Right forelimb (tissue), 1 donor: ENCODE data around the gene SOX5.
"Not testable (repeated sequence)": the region's sequence is repeated elsewhere in the genome, so short reads cannot be mapped to it uniquely, and the experiment has no call there.

Source experiments
- DNase-seq: peaks from one replicate; pipeline ENCODE4 v3.0.0-alpha.2; 2018

The SOX5 gene

GRCh38 chr12:23906329-23906728, 43.1 kb downstream of the SOX5 start:
- DNase-seq = no peak

- no peak for DNase-seq
Measured at GRCh38 chr12:23899434-23899833, 50.0 kb downstream of the SOX5 start.

GRCh38 chr12:23898121-23898520, 51.3 kb downstream of the SOX5 start:
- DNase-seq = no peak

DNA sequence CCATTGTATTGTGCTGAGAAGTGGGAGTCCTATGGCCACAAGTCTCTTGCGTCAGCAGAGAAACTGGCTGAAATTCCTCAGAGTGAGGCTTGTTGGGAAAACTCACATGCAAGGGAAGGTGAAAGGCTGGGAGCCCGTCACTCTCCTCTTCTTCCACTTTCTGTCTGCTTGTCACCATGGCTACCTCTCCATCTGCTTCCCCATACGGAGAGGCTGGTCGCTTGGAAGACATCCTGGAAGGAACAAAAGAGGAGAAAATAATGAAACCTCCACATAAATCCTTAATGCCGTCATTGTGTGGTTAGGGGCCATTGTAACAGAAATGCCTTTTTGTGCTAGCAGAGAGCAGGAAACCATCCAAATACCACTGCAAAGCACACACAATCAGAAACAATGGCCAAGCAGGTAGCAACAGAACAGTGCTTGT, 53.7 kb downstream of the SOX5 start:
- DNase-seq = no peak

DNA sequence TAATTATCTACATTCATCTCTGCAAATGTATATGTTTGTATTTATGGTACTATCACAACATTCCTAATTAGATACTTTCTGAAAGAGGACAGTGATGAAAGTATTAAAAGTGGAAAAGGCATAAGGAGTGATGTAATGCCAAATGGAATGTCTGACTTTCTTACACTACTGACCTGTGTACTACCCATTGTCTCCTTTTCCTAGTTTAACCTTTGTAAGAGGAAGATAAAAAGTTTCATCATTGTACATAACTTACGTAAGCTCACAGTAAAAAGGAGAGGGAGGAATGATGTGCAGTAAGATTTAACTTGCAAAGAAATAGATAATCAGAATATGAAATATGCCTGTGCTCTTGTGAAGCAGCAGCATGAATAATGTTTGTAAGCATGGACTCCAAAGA, 55.9 kb downstream of the SOX5 start:
- DNase-seq = no peak

DNA sequence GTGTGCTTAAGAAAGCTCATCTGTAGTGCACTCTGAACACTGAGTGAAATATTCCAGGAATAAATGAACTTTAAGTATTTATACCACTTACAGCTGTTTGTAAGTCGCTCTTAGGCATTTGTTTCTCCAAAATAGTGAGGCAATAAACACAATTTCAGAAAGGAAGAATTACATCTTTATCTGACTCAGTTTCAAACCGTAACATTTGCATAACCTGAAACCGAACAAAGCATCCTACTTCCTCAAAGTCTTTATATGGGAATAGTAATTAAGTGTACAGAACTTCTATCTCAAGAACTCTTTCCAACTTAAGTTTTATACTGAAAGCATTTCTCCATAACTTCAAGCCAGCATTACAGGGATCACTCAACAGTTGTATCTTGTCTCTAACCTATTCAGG, 58.4 kb downstream of the SOX5 start:
- DNase-seq = no peak

DNA sequence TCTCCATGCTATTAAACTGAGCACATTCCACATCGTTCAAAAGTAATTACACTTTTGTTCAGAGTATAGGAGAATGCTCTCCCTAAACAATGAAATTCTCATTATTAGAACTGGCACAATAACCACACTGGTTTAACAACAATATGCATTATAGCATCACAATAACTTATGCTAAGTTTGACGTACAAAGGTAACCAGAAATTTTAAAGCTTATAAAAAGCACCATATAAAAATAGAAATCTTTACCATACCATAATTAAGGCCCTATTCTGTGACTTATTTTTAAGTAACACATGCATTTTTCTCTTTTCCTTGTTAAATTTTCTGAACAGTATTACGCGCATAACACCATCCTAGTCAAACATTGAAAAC, 60.4 kb downstream of the SOX5 start:
- DNase-seq = no peak

DNA sequence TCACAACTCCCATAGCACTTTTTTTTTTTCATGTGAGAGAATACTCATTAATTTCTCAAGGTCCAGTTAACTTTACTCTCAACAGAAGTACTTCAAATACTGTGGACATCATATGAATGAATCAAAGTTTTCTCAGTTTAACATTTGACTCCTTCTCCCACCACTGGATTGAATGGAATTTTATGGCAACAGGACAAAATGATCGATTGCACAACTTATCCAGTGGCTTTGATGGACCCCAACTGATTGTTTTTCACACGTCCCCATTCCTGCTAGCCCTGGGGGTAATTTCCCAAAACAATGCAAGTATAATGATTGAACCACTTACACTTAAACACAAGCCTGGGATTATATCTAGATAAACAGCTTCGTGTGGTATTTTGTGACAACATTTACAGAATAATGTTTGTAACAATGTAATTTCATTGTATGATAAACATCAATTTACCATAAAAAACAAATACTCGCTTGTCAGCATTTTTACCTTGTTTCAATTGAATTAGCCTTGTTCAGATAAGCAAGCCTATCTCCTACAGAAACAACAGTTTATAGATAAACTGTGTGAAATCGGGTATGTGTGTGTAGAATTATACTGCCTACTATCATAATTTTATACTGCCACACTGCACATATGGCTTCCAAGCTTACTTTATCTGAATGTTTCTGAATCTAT, 60.9 kb downstream of the SOX5 start:
- DNase-seq = no peak

GRCh38 chr12:23887055-23887835, 62.2 kb downstream of the SOX5 start:
- DNase-seq = no peak

GRCh38 chr12:23885394-23885793, 64.1 kb downstream of the SOX5 start:
- no peak for DNase-seq

DNA sequence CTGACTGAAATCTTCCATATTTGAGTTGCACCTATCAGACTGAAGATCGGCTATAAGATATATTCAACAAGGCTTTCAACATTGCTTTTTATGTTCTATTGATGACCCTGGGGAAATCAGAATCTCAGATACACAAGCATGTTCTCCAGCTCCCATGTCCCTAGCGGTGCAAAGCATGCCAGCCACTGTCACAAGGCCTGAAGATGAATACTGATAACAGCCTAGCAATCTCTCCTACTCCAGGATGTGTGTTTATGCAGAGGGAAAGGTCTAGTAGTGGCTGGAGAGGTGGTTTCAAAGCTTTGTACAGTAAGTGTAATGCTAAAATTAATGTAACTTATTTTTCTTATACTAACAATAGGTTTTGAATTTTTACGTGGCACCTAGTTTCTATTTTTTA, 64.6 kb downstream of the SOX5 start:
- DNase-seq = no peak

DNA sequence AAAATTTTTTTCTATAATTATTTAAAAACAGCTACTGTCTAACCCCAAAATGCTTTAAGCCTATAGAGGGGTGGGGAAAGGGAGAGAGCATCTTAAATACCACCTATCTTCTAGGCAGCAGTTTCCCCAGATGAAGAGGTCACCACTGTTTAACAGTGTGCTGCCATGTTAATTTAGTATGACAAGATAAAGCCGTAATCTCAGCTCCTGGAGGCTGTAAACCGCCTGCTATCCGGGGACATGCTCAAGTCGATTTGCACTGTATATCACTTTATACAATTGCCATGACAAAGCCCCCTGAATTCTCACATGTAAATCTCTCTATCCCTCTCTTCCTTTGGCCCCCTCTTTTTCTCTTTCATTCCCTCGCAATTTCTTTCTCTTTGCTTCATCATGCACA, 68.5 kb downstream of the SOX5 start:
- no peak for DNase-seq

GRCh38 chr12:23876618-23877017, 72.9 kb downstream of the SOX5 start:
- DNase-seq = not testable (repeated sequence)

DNA sequence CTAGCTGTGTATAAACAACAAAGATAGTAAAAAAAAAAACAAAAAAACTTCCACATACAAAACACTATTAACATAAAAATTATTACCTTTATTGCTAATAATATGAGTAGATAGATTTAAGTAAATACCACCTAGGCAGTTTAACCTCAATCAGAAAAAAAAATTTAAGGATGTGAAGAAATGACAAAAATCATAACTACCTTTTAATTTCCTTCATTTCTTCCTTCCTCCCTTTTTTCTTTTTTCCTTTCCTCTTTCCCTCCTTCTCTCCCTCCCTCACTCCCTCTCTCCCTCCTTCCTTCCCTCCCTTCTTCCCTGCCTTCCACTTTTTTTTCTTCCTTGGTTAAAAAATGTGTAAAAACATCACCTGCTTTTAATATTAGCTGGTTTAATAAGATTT, 81.7 kb downstream of the SOX5 start:
- DNase-seq = no peak

DNA sequence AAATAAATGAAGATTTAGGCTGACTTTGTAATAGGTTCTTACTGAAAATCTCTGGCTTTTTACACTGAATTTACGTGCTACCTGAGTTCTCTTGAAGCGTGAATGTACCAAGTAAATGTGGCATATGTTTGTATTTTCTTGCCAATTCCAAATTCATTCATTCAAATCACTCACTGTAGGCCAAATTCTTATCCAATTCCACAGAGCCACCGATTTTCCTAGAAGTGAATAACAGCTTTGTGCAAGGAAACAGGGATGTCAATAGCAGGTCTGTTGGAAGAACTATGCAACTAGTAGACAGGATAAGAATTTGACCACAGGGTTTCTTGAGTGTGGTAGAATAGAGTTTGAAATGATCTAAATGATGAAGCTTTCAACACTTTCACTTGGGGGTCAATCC, 86.8 kb downstream of the SOX5 start:
- no peak for DNase-seq

- DNase-seq = no peak
Measured at GRCh38 chr12:23860019-23860418, 89.5 kb downstream of the SOX5 start.

DNA sequence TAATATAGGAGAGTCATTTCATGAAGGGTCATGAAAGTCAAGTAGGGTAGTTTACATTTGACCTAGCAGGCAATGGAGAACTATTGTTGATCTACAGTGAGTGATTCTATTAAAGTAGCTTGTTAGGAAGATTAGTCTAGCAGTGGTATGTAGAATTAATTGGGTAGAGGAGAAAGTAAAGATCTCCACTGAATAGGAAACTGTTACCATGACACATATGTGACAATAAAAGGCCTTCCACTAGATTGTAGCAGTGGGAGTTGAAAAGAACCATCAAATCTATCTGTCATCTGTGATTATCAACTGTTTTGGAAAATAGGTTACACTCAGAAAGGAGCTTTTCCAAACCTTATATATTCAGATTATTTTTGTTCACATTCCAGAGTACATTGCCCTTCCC, 92.3 kb downstream of the SOX5 start:
- DNase-seq = no peak

GRCh38 chr12:23855813-23856212, 93.7 kb downstream of the SOX5 start:
- no peak for DNase-seq

DNA sequence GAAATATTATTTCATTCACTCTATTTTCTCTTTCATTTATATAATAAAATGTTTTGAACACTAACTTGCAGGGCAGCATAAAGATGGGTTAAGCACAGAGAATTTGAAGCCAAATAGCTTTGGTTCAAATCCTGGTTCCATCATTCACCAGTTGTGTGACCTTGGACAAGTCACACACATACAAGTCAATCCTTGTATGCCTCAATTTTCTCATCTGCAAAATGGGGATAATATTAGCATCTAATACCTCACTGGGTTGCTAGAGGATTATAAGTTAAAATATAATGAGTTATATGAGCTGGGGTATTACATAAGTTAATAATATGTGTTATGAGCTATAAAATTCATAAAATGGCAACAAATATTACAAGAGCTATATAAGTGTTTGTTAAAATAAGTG, 94.9 kb downstream of the SOX5 start:
- DNase-seq = no peak

DNA sequence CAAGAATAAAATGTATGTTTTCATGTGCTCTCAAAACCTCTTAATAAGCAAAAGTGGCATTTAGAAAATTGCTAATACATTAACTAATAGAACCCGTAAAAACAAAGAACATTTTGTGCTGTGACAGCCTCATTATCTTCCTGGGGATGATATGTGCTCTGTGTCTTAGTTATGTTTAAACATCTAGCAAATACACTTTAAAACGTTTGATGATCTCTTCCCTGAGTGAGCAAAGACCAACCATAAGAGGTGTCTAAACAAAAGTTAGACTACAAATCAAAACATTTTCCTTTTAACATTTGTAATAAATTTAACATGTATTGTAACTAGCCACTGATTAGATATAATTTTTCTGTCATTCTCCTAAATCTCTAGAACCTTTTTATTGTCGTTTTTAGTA, 95.8 kb downstream of the SOX5 start:
- DNase-seq = no peak

DNA sequence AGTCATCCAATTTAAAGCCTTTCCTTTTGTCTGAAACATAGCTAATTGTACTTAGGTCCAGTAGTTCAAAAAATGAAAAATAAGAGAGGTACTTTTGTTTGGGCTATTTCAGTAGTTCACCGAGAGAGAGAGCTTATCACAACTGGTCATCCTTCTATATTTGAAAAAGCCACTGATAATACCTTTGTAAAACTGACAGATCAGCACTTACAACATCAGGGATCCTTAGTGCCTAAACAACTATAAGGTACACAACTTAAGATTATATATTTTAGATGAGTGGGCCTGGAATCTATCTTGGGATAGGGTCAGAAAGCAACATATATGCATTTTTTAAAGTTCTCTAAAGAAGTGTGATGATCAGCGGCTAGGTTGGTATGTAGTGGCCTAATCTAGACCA, 97.9 kb downstream of the SOX5 start:
- DNase-seq = no peak

- DNase-seq = no peak
Measured at GRCh38 chr12:23847857-23848256, 101.6 kb downstream of the SOX5 start.

DNA sequence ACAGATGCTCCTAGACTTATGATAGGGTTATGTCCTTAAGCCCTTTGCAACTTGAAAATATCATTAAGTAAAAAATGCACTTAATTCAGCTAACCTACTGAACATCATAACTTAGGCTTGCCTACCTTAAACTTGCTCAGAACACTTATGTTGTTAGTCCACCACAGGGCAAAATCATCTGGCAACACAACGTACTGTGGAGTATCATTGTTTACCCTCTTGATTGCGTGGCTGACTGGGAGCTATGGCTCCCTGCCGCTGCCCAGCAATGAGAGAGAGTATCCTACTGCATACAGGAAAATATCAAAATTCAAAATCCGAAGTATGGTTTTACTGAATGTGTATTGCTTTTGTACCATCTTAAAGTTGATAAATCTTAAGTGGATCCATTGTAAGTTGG, 105.5 kb downstream of the SOX5 start:
- no peak for DNase-seq

DNA sequence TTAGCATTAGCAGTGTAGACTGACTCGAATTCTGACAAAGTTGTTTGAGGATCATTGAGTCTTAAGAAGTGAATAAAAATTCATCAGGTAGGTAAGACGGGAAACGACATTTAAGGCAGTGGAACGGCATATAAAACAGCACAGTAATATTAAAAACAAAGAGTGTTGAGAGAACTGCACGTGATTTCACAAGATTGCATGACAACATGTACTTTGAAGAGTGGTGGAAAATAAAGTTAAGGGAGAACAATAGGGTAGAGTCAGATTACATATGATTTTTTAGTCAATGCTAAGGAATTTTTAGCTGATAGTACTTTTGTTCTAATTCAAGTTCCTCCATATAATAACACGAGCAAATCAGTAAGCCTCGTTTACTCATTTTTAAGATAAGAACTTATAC, 115.4 kb downstream of the SOX5 start:
- no peak for DNase-seq

DNA sequence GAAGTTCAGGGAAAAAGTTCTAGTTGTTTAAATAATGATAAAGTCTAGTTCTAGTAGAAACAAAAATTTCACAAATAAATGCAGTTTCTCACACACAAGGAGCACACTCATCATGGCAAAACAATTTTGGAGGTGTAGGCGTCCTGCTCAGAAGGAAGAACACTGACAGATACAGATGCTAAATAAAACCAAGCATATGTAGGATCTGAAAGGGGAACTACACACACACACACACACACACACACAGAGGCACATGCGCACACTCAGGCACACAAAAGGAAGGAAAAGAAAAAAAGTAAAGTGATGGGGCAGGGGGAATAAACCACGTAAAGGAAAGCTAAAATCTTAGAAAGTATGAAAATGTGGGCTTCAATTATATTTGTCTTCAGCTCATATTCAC, 117.7 kb downstream of the SOX5 start:
- DNase-seq = no peak
